CD4-positive, CD25-positive, alpha-beta regulatory T cell (primary cell): ENCODE measurements around the gene SYT15. TPM values are rescaled to one million over a fixed set of nuclear protein-coding genes. Genes with fewer than 3 reads are reported as not detected.
"Not testable (repeated sequence)": the region's sequence is repeated elsewhere in the genome, so short reads cannot be mapped to it uniquely, and the experiment has no call there.

Experiments
- ATAC-seq, 2 donors: fragments of 150-1000 bp; cut with Tn5 transposase; one replicate each; pipeline ENCODE4 v1.10.0; 2021; ENCODE audit warnings: low read depth in 2 of 2, moderate number of reproducible peaks in 2 of 2, moderate library complexity in 1 of 2
- DNase-seq, 3 donors: peaks; one replicate each; pipeline versions ENCODE4 v3.0.0 to v3.0.0-alpha.2; 2012 to 2022; ENCODE audit warnings: mixed read lengths in 1 of 3
- H3K27ac ChIP-seq: one replicate; pipeline ENCODE4 v1.7.0; 2013; ENCODE audit warnings: mild to moderate bottlenecking, low read length; ENCODE audit not compliant: insufficient read depth, poor library complexity, severe bottlenecking
- H3K27me3 ChIP-seq: one replicate; pipeline ENCODE4 v1.7.0; 2013; ENCODE audit warnings: low read length; ENCODE audit not compliant: control insufficient read depth, insufficient read depth
- H3K36me3 ChIP-seq: one replicate; pipeline ENCODE4 v1.7.0; 2013; ENCODE audit warnings: mild to moderate bottlenecking, low read length, moderate library complexity; ENCODE audit not compliant: control insufficient read depth, insufficient read depth
- H3K4me1 ChIP-seq: 2 replicates; pipeline ENCODE4 v1.7.0; 2013; ENCODE audit warnings: mild to moderate bottlenecking, low read length; ENCODE audit not compliant: insufficient read depth, control insufficient read depth, poor library complexity, severe bottlenecking
- H3K4me3 ChIP-seq: one replicate; pipeline ENCODE4 v1.7.0; 2013; ENCODE audit warnings: low read depth, mild to moderate bottlenecking, low read length, moderate library complexity
- H3K9me3 ChIP-seq, 2 experiments: 1 replicate in 1 of 2; 2 replicates in 1 of 2; pipeline ENCODE4 v1.7.0; 2013; ENCODE audit warnings: low read length in 2 of 2, mild to moderate bottlenecking in 1 of 2, moderate library complexity in 1 of 2; ENCODE audit not compliant: control insufficient read depth in 2 of 2
- H3K27ac Mint-ChIP-seq, 3 donors: one replicate each; pipeline ENCODE4 v1.8.0; 2020 to 2022; ENCODE audit warnings: mild to moderate bottlenecking in 3 of 3, mixed read lengths in 3 of 3, moderate library complexity in 2 of 3
- H3K27me3 Mint-ChIP-seq: one replicate; pipeline ENCODE4 v1.8.0; 2022; ENCODE audit warnings: mild to moderate bottlenecking, mixed read lengths
- H3K36me3 Mint-ChIP-seq: one replicate; pipeline ENCODE4 v1.8.0; 2020; ENCODE audit warnings: mixed read lengths
- H3K4me1 Mint-ChIP-seq, 4 donors: one replicate each; pipeline ENCODE4 v1.8.0; 2020 to 2022; ENCODE audit warnings: mixed read lengths in 4 of 4, mild to moderate bottlenecking in 1 of 4
- H3K4me3 Mint-ChIP-seq, 4 donors: one replicate each; pipeline ENCODE4 v1.8.0; 2020 to 2022; ENCODE audit warnings: mild to moderate bottlenecking in 4 of 4, mixed read lengths in 4 of 4, moderate library complexity in 3 of 4
- H3K9me3 Mint-ChIP-seq, 7 donors: one replicate each; pipeline ENCODE4 v1.8.0; 2020 to 2022; ENCODE audit warnings: mixed read lengths in 7 of 7, mild to moderate bottlenecking in 3 of 7, moderate library complexity in 2 of 7
- polyA plus RNA-seq, 4 donors: library from polyadenylated mRNA; unstranded; fragments of 300-500 nt; fragmentation: Illumina TruSeq; gene quantifications; one replicate each; pipeline ENCODE4 v1.2.3, GENCODE V29; 2021
- total RNA-seq: library from RNA; stranded (reverse); gene quantifications from one replicate; pipeline ENCODE4 v1.2.3, GENCODE V29; 2022

SYT15 gene
- total and polyA plus RNA-seq, 5 donors from 2014 or later: 0.09 to 0.67 (median 0.16) TPM; not detected in 1

GRCh38 chr10:46567151-46567550 is 11.8 kb upstream of the SYT15 start:
- H3K4me1 Mint-ChIP-seq, H3K9me3 Mint-ChIP-seq, H3K27ac ChIP-seq, H3K36me3 ChIP-seq, H3K27me3 Mint-ChIP-seq, H3K4me3 ChIP-seq, H3K4me1 ChIP-seq, ATAC-seq, H3K27ac Mint-ChIP-seq, H3K36me3 Mint-ChIP-seq, H3K9me3 ChIP-seq, DNase-seq, H3K27me3 ChIP-seq, H3K4me3 Mint-ChIP-seq: not testable (repeated sequence)

GRCh38 chr10:46570655-46571054 is 8.3 kb upstream of the SYT15 start:
- not testable (repeated sequence) for ATAC-seq, DNase-seq, H3K36me3 ChIP-seq, H3K4me1 ChIP-seq, H3K9me3 Mint-ChIP-seq, H3K4me3 ChIP-seq, H3K4me3 Mint-ChIP-seq, H3K27ac Mint-ChIP-seq, H3K36me3 Mint-ChIP-seq, H3K9me3 ChIP-seq, H3K27ac ChIP-seq, H3K27me3 ChIP-seq, H3K27me3 Mint-ChIP-seq, H3K4me1 Mint-ChIP-seq

- H3K4me1 ChIP-seq, H3K27ac Mint-ChIP-seq, ATAC-seq, H3K4me3 Mint-ChIP-seq, H3K36me3 ChIP-seq, H3K9me3 ChIP-seq, H3K4me3 ChIP-seq, H3K9me3 Mint-ChIP-seq, H3K4me1 Mint-ChIP-seq, H3K27me3 ChIP-seq, DNase-seq, H3K36me3 Mint-ChIP-seq, H3K27me3 Mint-ChIP-seq, H3K27ac ChIP-seq: not testable (repeated sequence)
Observed at GRCh38 chr10:46572765-46573164, 6.2 kb upstream of the SYT15 start.

GRCh38 chr10:46573314-46573713 is 5.6 kb upstream of the SYT15 start:
- not testable (repeated sequence) for H3K4me1 Mint-ChIP-seq, H3K27ac Mint-ChIP-seq, H3K27me3 ChIP-seq, ATAC-seq, H3K4me1 ChIP-seq, DNase-seq, H3K36me3 Mint-ChIP-seq, H3K4me3 Mint-ChIP-seq, H3K9me3 ChIP-seq, H3K4me3 ChIP-seq, H3K36me3 ChIP-seq, H3K9me3 Mint-ChIP-seq, H3K27ac ChIP-seq, H3K27me3 Mint-ChIP-seq

- not testable (repeated sequence) for H3K27ac ChIP-seq, DNase-seq, H3K4me1 ChIP-seq, H3K4me1 Mint-ChIP-seq, H3K36me3 Mint-ChIP-seq, H3K4me3 Mint-ChIP-seq, H3K27me3 ChIP-seq, H3K9me3 Mint-ChIP-seq, H3K36me3 ChIP-seq, H3K9me3 ChIP-seq, H3K27ac Mint-ChIP-seq, H3K4me3 ChIP-seq, ATAC-seq, H3K27me3 Mint-ChIP-seq
Observed at GRCh38 chr10:46573884-46574283, 5.0 kb upstream of the SYT15 start.

GRCh38 chr10:46577624-46578473 is 1.1 kb upstream of the SYT15 start:
- not testable (repeated sequence) for H3K4me1 Mint-ChIP-seq, H3K27ac Mint-ChIP-seq, ATAC-seq, H3K36me3 ChIP-seq, H3K36me3 Mint-ChIP-seq, H3K27me3 Mint-ChIP-seq, H3K27me3 ChIP-seq, H3K9me3 ChIP-seq, H3K9me3 Mint-ChIP-seq, H3K4me3 ChIP-seq, H3K4me3 Mint-ChIP-seq, H3K4me1 ChIP-seq, DNase-seq, H3K27ac ChIP-seq

- H3K4me1 Mint-ChIP-seq, H3K4me1 ChIP-seq, H3K27me3 Mint-ChIP-seq, DNase-seq, H3K36me3 ChIP-seq, H3K4me3 Mint-ChIP-seq, H3K9me3 Mint-ChIP-seq, H3K27ac Mint-ChIP-seq, H3K4me3 ChIP-seq, H3K27me3 ChIP-seq, H3K9me3 ChIP-seq, H3K27ac ChIP-seq, H3K36me3 Mint-ChIP-seq, ATAC-seq: not testable (repeated sequence)
Observed at GRCh38 chr10:46579378-46579777, 450 bp downstream of the SYT15 start.

GRCh38 chr10:46581997-46582396 is 3.1 kb downstream of the SYT15 start:
- ATAC-seq, H3K9me3 Mint-ChIP-seq, H3K4me1 ChIP-seq, H3K4me3 Mint-ChIP-seq, H3K4me3 ChIP-seq, H3K27ac ChIP-seq, H3K27me3 Mint-ChIP-seq, H3K36me3 Mint-ChIP-seq, H3K9me3 ChIP-seq, H3K27me3 ChIP-seq, H3K4me1 Mint-ChIP-seq, DNase-seq, H3K27ac Mint-ChIP-seq, H3K36me3 ChIP-seq: not testable (repeated sequence)
